Measurements from ENCODE around the gene ZIK1.

ZIK1 gene

GRCh38 chr19:57583521-57584416 is at the start of gene ZIK1:
Gene ZIK1, plus strand, starts transcription at chr19:57584145. Its CDS starts 212 bp downstream, at chr19:57584357.
- Mint-ChIP-seq H3K36me3 (ENCODE audit: low read depth) (peaks cover 54% of the 10 kb centered on the region), H3K27me3 (no peaks in the 10 kb centered on the region), H3K9me3 (peaks cover 45% of the 10 kb centered on the region), H3K4me3 (peak within 1 kb of the TSS; percentile 93), H3K27ac (peak within 1 kb of the TSS; percentile 80), H3K4me1 (ENCODE audit: low read depth) (peaks cover 23% of the 10 kb centered on the region)

DNA sequence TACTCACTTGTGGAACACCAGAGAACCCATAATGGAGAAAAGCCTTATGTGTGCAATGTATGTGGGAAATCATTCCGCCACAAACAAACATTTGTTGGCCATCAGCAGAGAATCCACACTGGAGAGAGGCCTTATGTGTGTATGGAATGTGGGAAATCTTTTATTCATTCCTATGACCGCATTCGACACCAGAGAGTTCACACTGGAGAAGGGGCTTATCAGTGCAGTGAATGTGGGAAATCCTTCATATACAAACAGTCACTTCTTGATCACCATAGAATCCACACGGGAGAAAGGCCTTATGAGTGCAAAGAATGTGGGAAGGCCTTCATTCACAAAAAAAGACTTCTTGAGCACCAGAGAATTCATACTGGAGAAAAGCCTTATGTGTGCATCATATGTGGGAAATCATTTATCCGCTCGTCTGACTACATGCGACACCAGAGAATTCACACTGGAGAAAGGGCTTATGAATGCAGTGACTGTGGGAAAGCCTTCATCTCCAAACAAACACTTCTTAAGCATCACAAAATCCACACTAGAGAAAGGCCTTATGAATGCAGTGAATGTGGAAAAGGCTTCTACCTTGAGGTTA is 45.9 kb upstream of the ZIK1 start:
- peaks cover 98% of the 10 kb centered on the region for H3K36me3 Mint-ChIP-seq (ENCODE audit: low read depth)

GRCh38 chr19:57546513-57546912 is 37.4 kb upstream of the ZIK1 start:
- Mint-ChIP-seq H3K27ac (no peak overlapping the region), H3K4me1 (ENCODE audit: low read depth) (no peaks in the 10 kb centered on the region), H3K36me3 (ENCODE audit: low read depth) (peaks cover 100% of the 10 kb centered on the region), H3K9me3 (peaks cover 65% of the 10 kb centered on the region), H3K4me3 (no peak overlapping the region), H3K27me3 (no peaks in the 10 kb centered on the region)

More for the DNA sequence above, 45.9 kb upstream of the ZIK1 start:
- Mint-ChIP-seq H3K27ac (no peak overlapping the region), H3K4me3 (no peak overlapping the region), H3K9me3 (peaks cover 70% of the 10 kb centered on the region), H3K4me1 (ENCODE audit: low read depth) (no peaks in the 10 kb centered on the region), H3K27me3 (no peaks in the 10 kb centered on the region)

DNA sequence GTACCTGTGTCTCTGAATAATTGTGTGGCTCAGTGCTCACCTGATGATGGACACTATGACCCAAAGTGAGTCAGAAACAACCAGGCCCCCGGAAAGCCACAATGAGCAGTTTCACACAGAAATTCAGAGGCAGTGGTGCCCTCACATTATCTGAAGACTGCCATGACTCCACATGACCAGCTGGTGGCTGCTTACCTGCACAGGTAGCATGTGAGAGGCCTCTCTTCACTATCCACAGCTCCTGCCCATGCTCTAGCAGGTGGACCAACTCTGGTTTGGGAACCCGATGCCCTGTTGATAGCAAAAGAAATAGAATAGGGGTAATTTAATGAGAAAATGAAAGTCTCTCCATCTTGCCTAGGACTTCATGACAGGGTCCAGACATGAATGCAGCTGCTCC is 31.5 kb upstream of the ZIK1 start:
- H3K27ac Mint-ChIP-seq, result no peak overlapping the region
- H3K4me3 Mint-ChIP-seq, result no peak overlapping the region
- H3K9me3 Mint-ChIP-seq, result peaks cover 53% of the 10 kb centered on the region
- H3K27me3 Mint-ChIP-seq, result no peaks in the 10 kb centered on the region
- H3K4me1 Mint-ChIP-seq (ENCODE audit: low read depth), result peaks cover 3% of the 10 kb centered on the region
- peaks cover 100% of the 10 kb centered on the region for H3K36me3 Mint-ChIP-seq (ENCODE audit: low read depth)

GRCh38 chr19:57557659-57558058 is 26.3 kb upstream of the ZIK1 start:
- Mint-ChIP-seq H3K4me3 (no peak overlapping the region), H3K9me3 (peaks cover 27% of the 10 kb centered on the region), H3K4me1 (ENCODE audit: low read depth) (peaks cover 37% of the 10 kb centered on the region), H3K27me3 (peaks cover 8% of the 10 kb centered on the region), H3K27ac (no peak overlapping the region), H3K36me3 (ENCODE audit: low read depth) (peaks cover 74% of the 10 kb centered on the region)

GRCh38 chr19:57558525-57558924 is 25.4 kb upstream of the ZIK1 start:
- H3K27me3 Mint-ChIP-seq, result peaks cover 8% of the 10 kb centered on the region
- H3K4me1 Mint-ChIP-seq (ENCODE audit: low read depth), result peaks cover 37% of the 10 kb centered on the region
- H3K36me3 Mint-ChIP-seq (ENCODE audit: low read depth), result peaks cover 68% of the 10 kb centered on the region
- peak overlapping the region; percentile 94 for H3K27ac Mint-ChIP-seq
- H3K9me3 Mint-ChIP-seq, result peaks cover 25% of the 10 kb centered on the region
- H3K4me3 Mint-ChIP-seq, result peak overlapping the region; percentile 99

- peak overlapping the region; percentile 99 for H3K4me3 Mint-ChIP-seq
- H3K27ac Mint-ChIP-seq, result peak overlapping the region; percentile 94
- peaks cover 28% of the 10 kb centered on the region for H3K9me3 Mint-ChIP-seq
- H3K27me3 Mint-ChIP-seq, result peaks cover 8% of the 10 kb centered on the region
- H3K4me1 Mint-ChIP-seq (ENCODE audit: low read depth), result peaks cover 37% of the 10 kb centered on the region
- peaks cover 65% of the 10 kb centered on the region for H3K36me3 Mint-ChIP-seq (ENCODE audit: low read depth)
Measured at GRCh38 chr19:57559008-57559403, 24.9 kb upstream of the ZIK1 start.

GRCh38 chr19:57559404-57560025 is 24.4 kb upstream of the ZIK1 start, which contains the start of gene ZNF550:
Gene ZNF550, minus strand, starts transcription at chr19:57559863. Its CDS starts 181 bp downstream, at chr19:57559682.
- H3K27ac Mint-ChIP-seq, result peak within 1 kb of the TSS; percentile 95
- H3K4me3 Mint-ChIP-seq, result peak within 1 kb of the TSS; percentile 99
- peaks cover 37% of the 10 kb centered on the region for H3K4me1 Mint-ChIP-seq (ENCODE audit: low read depth)
- H3K9me3 Mint-ChIP-seq, result peaks cover 24% of the 10 kb centered on the region
- H3K36me3 Mint-ChIP-seq (ENCODE audit: low read depth), result peaks cover 60% of the 10 kb centered on the region
- peaks cover 8% of the 10 kb centered on the region for H3K27me3 Mint-ChIP-seq

- Mint-ChIP-seq H3K9me3 (peaks cover 20% of the 10 kb centered on the region), H3K36me3 (ENCODE audit: low read depth) (peaks cover 55% of the 10 kb centered on the region), H3K27me3 (peaks cover 8% of the 10 kb centered on the region), H3K4me1 (ENCODE audit: low read depth) (peaks cover 37% of the 10 kb centered on the region), H3K4me3 (peak overlapping the region; percentile 99), H3K27ac (peak overlapping the region; percentile 95)
Measured at GRCh38 chr19:57560049-57560491, 23.9 kb upstream of the ZIK1 start.

DNA sequence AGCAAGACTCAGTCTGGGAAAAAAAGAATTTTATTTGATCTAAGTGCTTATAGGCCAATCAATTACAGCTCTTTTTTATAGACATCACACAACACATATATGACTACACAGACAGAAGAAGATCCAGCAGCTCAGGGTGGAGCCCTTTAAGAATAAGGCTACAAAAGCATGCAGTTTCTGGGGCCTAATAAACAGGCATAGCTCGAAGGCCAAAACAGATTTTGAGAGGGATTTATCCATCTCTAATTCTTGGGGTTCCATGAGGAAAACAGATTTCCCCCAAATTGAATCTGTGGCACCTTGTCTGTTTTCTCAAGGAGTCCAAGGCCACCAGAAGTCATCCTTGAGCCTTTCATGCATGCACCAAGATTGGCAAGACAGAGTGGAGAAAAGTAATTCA is 20.4 kb upstream of the ZIK1 start:
- no peak overlapping the region for H3K27ac Mint-ChIP-seq

GRCh38 chr19:57566396-57567265 is 17.3 kb upstream of the ZIK1 start:
- Mint-ChIP-seq H3K36me3 (ENCODE audit: low read depth) (peaks cover 36% of the 10 kb centered on the region), H3K27me3 (peaks cover 1% of the 10 kb centered on the region), H3K27ac (no peak overlapping the region), H3K9me3 (peaks cover 45% of the 10 kb centered on the region), H3K4me1 (ENCODE audit: low read depth) (no peaks in the 10 kb centered on the region), H3K4me3 (no peak overlapping the region)

More for the DNA sequence above, 20.4 kb upstream of the ZIK1 start:
- no peak overlapping the region for H3K4me3 Mint-ChIP-seq
- H3K9me3 Mint-ChIP-seq, result peaks cover 45% of the 10 kb centered on the region
- H3K36me3 Mint-ChIP-seq (ENCODE audit: low read depth), result peaks cover 46% of the 10 kb centered on the region
- peaks cover 8% of the 10 kb centered on the region for H3K27me3 Mint-ChIP-seq
- H3K4me1 Mint-ChIP-seq (ENCODE audit: low read depth), result peaks cover 22% of the 10 kb centered on the region

GRCh38 chr19:57570707-57571106 is 13.2 kb upstream of the ZIK1 start:
- Mint-ChIP-seq H3K4me3 (no peak overlapping the region), H3K36me3 (ENCODE audit: low read depth) (peaks cover 64% of the 10 kb centered on the region), H3K27ac (no peak overlapping the region), H3K27me3 (no peaks in the 10 kb centered on the region), H3K9me3 (peaks cover 56% of the 10 kb centered on the region), H3K4me1 (ENCODE audit: low read depth) (no peaks in the 10 kb centered on the region)

DNA sequence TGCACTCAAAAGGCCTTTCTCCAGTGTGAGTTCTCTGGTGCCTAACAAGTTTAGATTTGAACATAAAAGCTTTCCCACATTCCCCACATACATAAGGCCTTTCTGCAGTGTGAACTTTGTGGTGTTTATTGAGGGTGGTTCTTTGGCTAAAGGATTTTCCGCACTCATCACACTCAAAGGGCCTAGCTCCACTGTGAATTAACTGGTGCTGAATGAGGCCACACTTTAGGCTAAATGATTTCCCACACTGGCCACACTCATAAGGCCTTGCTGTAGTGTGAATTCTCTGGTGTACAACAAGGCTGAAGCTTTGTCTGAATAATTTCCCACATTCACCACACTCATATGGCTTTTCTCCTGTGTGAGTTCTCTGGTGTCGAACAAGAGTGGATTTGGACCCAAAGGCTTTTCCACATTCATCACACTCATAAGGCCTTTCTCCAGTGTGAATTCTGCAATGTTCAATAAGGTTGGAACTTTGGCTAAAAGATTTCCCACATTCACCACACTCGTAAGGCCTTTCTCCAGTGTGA is 11.5 kb upstream of the ZIK1 start:
- peaks cover 68% of the 10 kb centered on the region for H3K36me3 Mint-ChIP-seq (ENCODE audit: low read depth)
- H3K4me3 Mint-ChIP-seq, result no peak overlapping the region
- H3K27ac Mint-ChIP-seq, result no peak overlapping the region
- no peaks in the 10 kb centered on the region for H3K27me3 Mint-ChIP-seq
- peaks cover 60% of the 10 kb centered on the region for H3K9me3 Mint-ChIP-seq
- peaks cover 7% of the 10 kb centered on the region for H3K4me1 Mint-ChIP-seq (ENCODE audit: low read depth)

- H3K27ac Mint-ChIP-seq, result no peak overlapping the region
- no peak overlapping the region for H3K4me3 Mint-ChIP-seq
- no peaks in the 10 kb centered on the region for H3K27me3 Mint-ChIP-seq
- H3K36me3 Mint-ChIP-seq (ENCODE audit: low read depth), result peaks cover 65% of the 10 kb centered on the region
- H3K4me1 Mint-ChIP-seq (ENCODE audit: low read depth), result peaks cover 19% of the 10 kb centered on the region
- H3K9me3 Mint-ChIP-seq, result peaks cover 61% of the 10 kb centered on the region
Measured at GRCh38 chr19:57576661-57577060, 7.3 kb upstream of the ZIK1 start.
